Measurements from ENCODE around the gene USP7. TPM values are rescaled to one million over a fixed set of nuclear protein-coding genes. Genes with fewer than 3 reads are reported as not detected.
"Not testable (repeated sequence)": the region's sequence is repeated elsewhere in the genome, so short reads cannot be mapped to it uniquely, and the experiment has no call there.

USP7 gene
- total and polyA plus RNA-seq, 2 donors from 2014 or later = 26.7 to 92.0 TPM

DNA sequence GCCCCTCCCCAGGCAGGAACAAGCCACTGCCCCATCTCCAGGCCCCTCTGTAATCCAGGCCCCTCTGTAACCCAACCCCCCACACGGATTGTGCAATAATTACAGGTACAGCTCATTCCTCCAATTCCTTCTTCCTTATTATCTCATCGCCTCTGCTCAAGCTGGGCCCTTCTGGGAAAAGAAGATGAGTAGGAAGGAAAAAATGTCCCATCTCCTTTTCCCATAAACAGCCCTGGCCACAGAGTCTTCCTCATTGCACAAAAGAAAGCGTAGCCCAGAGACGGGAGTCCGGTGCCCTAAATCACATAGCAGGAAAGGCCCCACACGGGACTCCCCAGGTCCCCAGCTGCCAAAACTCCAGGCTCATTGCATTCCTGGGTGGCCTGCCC is 85.2 kb downstream of the USP7 start:
- Histone ChIP-seq H3K4me1 (ENCODE audit: control insufficient read depth in 2 of 3, insufficient read depth in 2 of 3, low read depth in 1 of 3, low read length in 3 of 3) (no peaks in the 10 kb centered on the region), H3K4me3 (ENCODE audit: low read length in 3 of 3) (no peak overlapping the region), H3K27me3 (ENCODE audit: control insufficient read depth, insufficient read depth, low read length) (no peaks in the 10 kb centered on the region), H3K9ac (ENCODE audit: low read length in 3 of 3) (no peak overlapping the region), H3K27ac (ENCODE audit: low read depth in 2 of 2, low read length in 2 of 2) (no peak overlapping the region), H3K9me3 (ENCODE audit: control insufficient read depth in 2 of 3, insufficient read depth in 1 of 3, low read length in 3 of 3) (no peaks in the 10 kb centered on the region), H3K36me3 (ENCODE audit: control insufficient read depth in 2 of 3, insufficient read depth in 3 of 3, low read length in 3 of 3) (no peaks in the 10 kb centered on the region)
- TF ChIP-seq, protein P1, sequence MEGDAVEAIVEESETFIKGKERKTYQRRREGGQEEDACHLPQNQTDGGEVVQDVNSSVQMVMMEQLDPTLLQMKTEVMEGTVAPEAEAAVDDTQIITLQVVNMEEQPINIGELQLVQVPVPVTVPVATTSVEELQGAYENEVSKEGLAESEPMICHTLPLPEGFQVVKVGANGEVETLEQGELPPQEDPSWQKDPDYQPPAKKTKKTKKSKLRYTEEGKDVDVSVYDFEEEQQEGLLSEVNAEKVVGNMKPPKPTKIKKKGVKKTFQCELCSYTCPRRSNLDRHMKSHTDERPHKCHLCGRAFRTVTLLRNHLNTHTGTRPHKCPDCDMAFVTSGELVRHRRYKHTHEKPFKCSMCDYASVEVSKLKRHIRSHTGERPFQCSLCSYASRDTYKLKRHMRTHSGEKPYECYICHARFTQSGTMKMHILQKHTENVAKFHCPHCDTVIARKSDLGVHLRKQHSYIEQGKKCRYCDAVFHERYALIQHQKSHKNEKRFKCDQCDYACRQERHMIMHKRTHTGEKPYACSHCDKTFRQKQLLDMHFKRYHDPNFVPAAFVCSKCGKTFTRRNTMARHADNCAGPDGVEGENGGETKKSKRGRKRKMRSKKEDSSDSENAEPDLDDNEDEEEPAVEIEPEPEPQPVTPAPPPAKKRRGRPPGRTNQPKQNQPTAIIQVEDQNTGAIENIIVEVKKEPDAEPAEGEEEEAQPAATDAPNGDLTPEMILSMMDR (IDR thresholded peaks at IDR 0.05; ENCODE audit: borderline replicate concordance, extremely low read depth, insufficient read depth) = no peak
- peak in 1 of 5 donors; percentile 57 for DNase-seq
- FAIRE-seq = no peak
- intact Hi-C loops (cut with DNase I) = no loop called here

- no peak overlapping the region for H3K4me3 ChIP-seq (ENCODE audit: low read length in 3 of 3)
- no peak overlapping the region for H3K27ac ChIP-seq (ENCODE audit: low read depth in 2 of 2, low read length in 2 of 2)
- no peaks in the 10 kb centered on the region for H3K27me3 ChIP-seq (ENCODE audit: control insufficient read depth, insufficient read depth, low read length)
- intact Hi-C loops (cut with DNase I) = no loop called here
- DNase-seq (no peak), FAIRE-seq (no peak)
- H3K4me1 ChIP-seq (ENCODE audit: control insufficient read depth in 2 of 3, insufficient read depth in 2 of 3, low read depth in 1 of 3, low read length in 3 of 3) = no peaks in the 10 kb centered on the region
- TF ChIP-seq, protein P1 (IDR thresholded peaks at IDR 0.05; ENCODE audit: borderline replicate concordance, extremely low read depth, insufficient read depth) = no peak
- H3K9me3 ChIP-seq (ENCODE audit: control insufficient read depth in 2 of 3, insufficient read depth in 1 of 3, low read length in 3 of 3) = no peaks in the 10 kb centered on the region
- no peak overlapping the region for H3K9ac ChIP-seq (ENCODE audit: low read length in 3 of 3)
- H3K36me3 ChIP-seq (ENCODE audit: control insufficient read depth in 2 of 3, insufficient read depth in 3 of 3, low read length in 3 of 3) = no peaks in the 10 kb centered on the region
Observed at GRCh38 chr16:8877894-8878522, 85.7 kb downstream of the USP7 start.

DNA sequence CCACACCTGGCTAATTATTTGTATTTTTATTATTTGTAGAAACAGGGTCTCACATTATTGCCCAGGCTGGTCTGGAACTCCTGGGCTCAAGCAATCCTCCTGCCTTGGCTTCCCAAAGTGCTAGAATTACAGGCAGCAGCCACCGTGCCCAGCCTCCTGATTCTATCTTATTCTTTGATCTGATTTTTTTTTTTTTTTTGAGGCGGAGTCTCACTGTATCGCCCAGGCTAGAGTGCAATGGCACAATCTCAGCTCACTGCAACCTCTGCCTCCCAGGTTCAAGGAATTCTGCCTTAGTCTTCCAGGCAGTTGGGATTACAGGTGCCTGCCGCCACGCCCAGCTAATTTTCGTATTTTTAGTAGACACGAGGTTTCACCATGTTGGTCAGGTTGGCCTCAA is 88.4 kb downstream of the USP7 start:
- intact Hi-C loops (cut with DNase I); H3K27ac ChIP-seq (ENCODE audit: low read depth in 2 of 2, low read length in 2 of 2); FAIRE-seq: not testable (repeated sequence)

DNA sequence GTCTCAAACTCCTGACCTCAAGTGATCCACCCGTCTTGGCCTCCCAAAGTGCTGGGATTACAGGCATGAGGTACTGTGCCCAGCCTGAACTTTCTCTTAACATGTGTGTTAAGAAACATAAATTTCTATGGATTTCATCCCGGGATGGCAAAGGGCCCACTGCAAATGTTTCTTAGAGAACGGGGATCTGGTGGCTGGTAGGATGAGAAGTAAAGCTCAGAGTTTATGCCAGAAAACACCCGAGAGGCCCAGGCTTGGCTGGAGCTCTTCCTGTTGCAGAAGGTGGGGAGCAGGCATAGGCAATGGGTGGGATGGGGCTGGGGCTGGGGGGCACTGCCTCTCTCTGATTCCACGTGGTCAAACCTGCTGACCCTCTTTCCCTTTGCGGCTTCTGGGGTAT is 89.3 kb downstream of the USP7 start:
- DNase-seq = no peak
- intact Hi-C loops (cut with DNase I) = no loop called here
- TF ChIP-seq, protein P1 (IDR thresholded peaks at IDR 0.05; ENCODE audit: borderline replicate concordance, extremely low read depth, insufficient read depth) = no peak
- no peaks in the 10 kb centered on the region for H3K27me3 ChIP-seq (ENCODE audit: control insufficient read depth, insufficient read depth, low read length)
- no peak for FAIRE-seq
- H3K4me1 ChIP-seq (ENCODE audit: control insufficient read depth in 2 of 3, insufficient read depth in 2 of 3, low read depth in 1 of 3, low read length in 3 of 3) = no peaks in the 10 kb centered on the region
- H3K9me3 ChIP-seq (ENCODE audit: control insufficient read depth in 2 of 3, insufficient read depth in 1 of 3, low read length in 3 of 3) = no peaks in the 10 kb centered on the region
- H3K9ac ChIP-seq (ENCODE audit: low read length in 3 of 3) = no peak overlapping the region
- no peaks in the 10 kb centered on the region for H3K36me3 ChIP-seq (ENCODE audit: control insufficient read depth in 2 of 3, insufficient read depth in 3 of 3, low read length in 3 of 3)
- no peak overlapping the region for H3K27ac ChIP-seq (ENCODE audit: low read depth in 2 of 2, low read length in 2 of 2)
- no peak overlapping the region for H3K4me3 ChIP-seq (ENCODE audit: low read length in 3 of 3)

More for the DNA sequence above, 88.4 kb downstream of the USP7 start:
- not testable (repeated sequence) for H3K36me3 ChIP-seq (ENCODE audit: control insufficient read depth in 2 of 3, insufficient read depth in 3 of 3, low read length in 3 of 3); H3K4me3 ChIP-seq (ENCODE audit: low read length in 3 of 3); H3K9me3 ChIP-seq (ENCODE audit: control insufficient read depth in 2 of 3, insufficient read depth in 1 of 3, low read length in 3 of 3); DNase-seq; H3K4me1 ChIP-seq (ENCODE audit: control insufficient read depth in 2 of 3, insufficient read depth in 2 of 3, low read depth in 1 of 3, low read length in 3 of 3); H3K27me3 ChIP-seq (ENCODE audit: control insufficient read depth, insufficient read depth, low read length); H3K9ac ChIP-seq (ENCODE audit: low read length in 3 of 3)

GRCh38 chr16:8873866-8874195 is 89.9 kb downstream of the USP7 start:
- intact Hi-C loops (cut with DNase I); FAIRE-seq: not testable (repeated sequence)

More at GRCh38 chr16:8873866-8874195, 89.9 kb downstream of the USP7 start:
- H3K4me3 ChIP-seq (ENCODE audit: low read length in 3 of 3); H3K4me1 ChIP-seq (ENCODE audit: control insufficient read depth in 2 of 3, insufficient read depth in 2 of 3, low read depth in 1 of 3, low read length in 3 of 3); H3K36me3 ChIP-seq (ENCODE audit: control insufficient read depth in 2 of 3, insufficient read depth in 3 of 3, low read length in 3 of 3); DNase-seq; H3K9me3 ChIP-seq (ENCODE audit: control insufficient read depth in 2 of 3, insufficient read depth in 1 of 3, low read length in 3 of 3); H3K27ac ChIP-seq (ENCODE audit: low read depth in 2 of 2, low read length in 2 of 2); H3K9ac ChIP-seq (ENCODE audit: low read length in 3 of 3); H3K27me3 ChIP-seq (ENCODE audit: control insufficient read depth, insufficient read depth, low read length): not testable (repeated sequence)
